MM.1S (cell line): ENCODE measurements around the gene MYL2.

Experiments used
- EZH2 ChIP-seq: fragments of 300-600 bp; sonication (generic); optimal IDR thresholded peaks from 2 replicates; pipeline ENCODE3; 2017; ENCODE audit warnings: low read depth, mild to moderate bottlenecking, antibody characterized with exemption, low read length, mixed read lengths
- TF ChIP-seq, protein P1 (sequence below): fragments of 300-600 bp; sonication (generic); IDR thresholded peaks from 2 replicates; pipeline ENCODE4 v1.5.1; 2016; ENCODE audit warnings: antibody characterized with exemption, low read length, mixed read lengths

DNA sequence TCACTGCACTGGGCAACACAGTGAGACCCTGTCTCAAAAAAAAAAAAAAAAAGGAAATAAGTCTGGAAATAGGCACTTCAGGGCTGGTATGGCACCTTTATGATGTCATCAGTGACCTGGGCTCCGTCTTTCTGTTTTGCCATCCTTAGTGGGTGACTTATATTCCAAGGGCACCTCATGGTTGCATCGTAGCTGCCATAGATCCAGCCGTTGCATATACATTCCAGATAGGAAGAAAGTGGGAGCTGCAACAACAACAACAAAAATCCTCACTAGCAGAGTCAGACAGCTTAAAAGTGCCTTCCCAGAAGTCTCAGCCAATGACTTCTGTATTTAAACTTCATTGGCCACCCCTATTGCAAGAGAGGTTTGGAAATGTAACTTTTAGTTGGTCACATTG, 26.4 kb downstream of the MYL2 start:
- TF ChIP-seq, protein P1, sequence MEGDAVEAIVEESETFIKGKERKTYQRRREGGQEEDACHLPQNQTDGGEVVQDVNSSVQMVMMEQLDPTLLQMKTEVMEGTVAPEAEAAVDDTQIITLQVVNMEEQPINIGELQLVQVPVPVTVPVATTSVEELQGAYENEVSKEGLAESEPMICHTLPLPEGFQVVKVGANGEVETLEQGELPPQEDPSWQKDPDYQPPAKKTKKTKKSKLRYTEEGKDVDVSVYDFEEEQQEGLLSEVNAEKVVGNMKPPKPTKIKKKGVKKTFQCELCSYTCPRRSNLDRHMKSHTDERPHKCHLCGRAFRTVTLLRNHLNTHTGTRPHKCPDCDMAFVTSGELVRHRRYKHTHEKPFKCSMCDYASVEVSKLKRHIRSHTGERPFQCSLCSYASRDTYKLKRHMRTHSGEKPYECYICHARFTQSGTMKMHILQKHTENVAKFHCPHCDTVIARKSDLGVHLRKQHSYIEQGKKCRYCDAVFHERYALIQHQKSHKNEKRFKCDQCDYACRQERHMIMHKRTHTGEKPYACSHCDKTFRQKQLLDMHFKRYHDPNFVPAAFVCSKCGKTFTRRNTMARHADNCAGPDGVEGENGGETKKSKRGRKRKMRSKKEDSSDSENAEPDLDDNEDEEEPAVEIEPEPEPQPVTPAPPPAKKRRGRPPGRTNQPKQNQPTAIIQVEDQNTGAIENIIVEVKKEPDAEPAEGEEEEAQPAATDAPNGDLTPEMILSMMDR, result no peak
- no peak for TF ChIP-seq EZH2
